Body of pancreas (tissue), 4 donors: Measurements from ENCODE around the gene SLC39A3. TPM values are rescaled to one million over a fixed set of nuclear protein-coding genes. Genes with fewer than 3 reads are reported as not detected.

ENCODE experiments used
- ATAC-seq: fragments of 150-250 bp; one replicate; pipeline ENCODE4 v1.9.1; 2016
- DNase-seq, 4 donors: peaks; one replicate each; pipeline ENCODE4 v3.0.0-alpha.2; 2019
- H3K27ac ChIP-seq, 4 donors: fragments of 200-600 bp; sonication (generic); 1 replicate in 3 of 4; 2 replicates in 1 of 4; pipeline versions ENCODE4 v1.5.1 to v1.6.1; 2016 to 2019; ENCODE audit warnings: mild to moderate bottlenecking in 1 of 4, mixed read lengths in 1 of 4, moderate library complexity in 1 of 4
- H3K27me3 ChIP-seq, 2 donors: fragments of 200-600 bp; sonication (generic); one replicate each; pipeline ENCODE4 v1.6.0; 2016; ENCODE audit warnings: mild to moderate bottlenecking in 1 of 2
- H3K36me3 ChIP-seq, 2 donors: fragments of 200-600 bp; sonication (generic); replicated peaks in 1 of 2; 2 replicates each; pipeline ENCODE4 v1.5.1; 2016; ENCODE audit warnings: low read depth in 2 of 2; ENCODE audit not compliant: insufficient read depth in 1 of 2
- H3K4me1 ChIP-seq: fragments of 200-600 bp; sonication (generic); one replicate; pipeline ENCODE4 v1.6.0; 2016
- H3K4me3 ChIP-seq, 2 donors: fragments of 200-600 bp; sonication (generic); 1 replicate in 1 of 2; 2 replicates in 1 of 2; pipeline ENCODE4 v1.5.1; 2016 to 2019
- H3K9me3 ChIP-seq, 3 donors: fragments of 200-600 bp; sonication (generic); 1 replicate in 2 of 3; 2 replicates in 1 of 3; pipeline ENCODE4 v1.5.1; 2016
- POLR2A ChIP-seq, 3 donors: fragments of 450-650 bp; IDR thresholded peaks; one replicate each; pipeline ENCODE4 v1.6.1; 2016; ENCODE audit warnings: antibody characterized with exemption in 3 of 3, mild to moderate bottlenecking in 2 of 3
- WGBS, 2 donors: methylation state at CpG; one replicate each; pipeline ENCODE4 v1.1.5; 2017; 5-methylcytosine and 5-hydroxymethylcytosine counted together
- intact Hi-C: fragments of 100-400 bp; cut with DNase I; formaldehyde crosslinking; loops from one replicate; pipeline ENCODE4 v1.15.1; 2023
- total RNA-seq, 2 donors: library from RNA; depleted of rRNA; stranded (reverse); fragments of >200 nt; gene quantifications; one replicate each; pipeline ENCODE4 v1.1.0, GENCODE V29; 2016
- TF ChIP-seq, protein P1 (sequence below), 7 experiments: fragments of 450-650 bp in 4 of 7; fragments of 200-600 bp in 3 of 7; sonication (generic) in 3 of 7; IDR thresholded peaks; one replicate each; pipeline ENCODE4 v1.5.1; 2016 to 2019; ENCODE audit warnings: antibody characterized with exemption in 7 of 7

SLC39A3 gene
- total RNA-seq, 2 donors from 2014 or later: 36.1 to 48.8 TPM

GRCh38 chr19:2719232-2719735 lies 20.5 kb downstream of the SLC39A3 start:
- intact Hi-C loops: no loop called here
- no peaks in the 10 kb centered on the region for H3K36me3 ChIP-seq
- H3K27ac ChIP-seq: no peak overlapping the region
- ATAC-seq (no peak), DNase-seq (no peak)
- no peaks in the 10 kb centered on the region for H3K27me3 ChIP-seq
- TF ChIP-seq, protein P1, sequence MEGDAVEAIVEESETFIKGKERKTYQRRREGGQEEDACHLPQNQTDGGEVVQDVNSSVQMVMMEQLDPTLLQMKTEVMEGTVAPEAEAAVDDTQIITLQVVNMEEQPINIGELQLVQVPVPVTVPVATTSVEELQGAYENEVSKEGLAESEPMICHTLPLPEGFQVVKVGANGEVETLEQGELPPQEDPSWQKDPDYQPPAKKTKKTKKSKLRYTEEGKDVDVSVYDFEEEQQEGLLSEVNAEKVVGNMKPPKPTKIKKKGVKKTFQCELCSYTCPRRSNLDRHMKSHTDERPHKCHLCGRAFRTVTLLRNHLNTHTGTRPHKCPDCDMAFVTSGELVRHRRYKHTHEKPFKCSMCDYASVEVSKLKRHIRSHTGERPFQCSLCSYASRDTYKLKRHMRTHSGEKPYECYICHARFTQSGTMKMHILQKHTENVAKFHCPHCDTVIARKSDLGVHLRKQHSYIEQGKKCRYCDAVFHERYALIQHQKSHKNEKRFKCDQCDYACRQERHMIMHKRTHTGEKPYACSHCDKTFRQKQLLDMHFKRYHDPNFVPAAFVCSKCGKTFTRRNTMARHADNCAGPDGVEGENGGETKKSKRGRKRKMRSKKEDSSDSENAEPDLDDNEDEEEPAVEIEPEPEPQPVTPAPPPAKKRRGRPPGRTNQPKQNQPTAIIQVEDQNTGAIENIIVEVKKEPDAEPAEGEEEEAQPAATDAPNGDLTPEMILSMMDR (IDR thresholded peaks at IDR 0.05): no peak
- TF ChIP-seq POLR2A (IDR thresholded peaks at IDR 0.05): no peak
- H3K4me3 ChIP-seq: no peak overlapping the region
- WGBS, 2 donors: 67 to 71% methylated on average over 4 to 5 of the region's 7 CpGs
- H3K4me1 ChIP-seq: peaks cover 16% of the 10 kb centered on the region
- H3K9me3 ChIP-seq: peaks cover 0 to 5% (median 0%) of the 10 kb centered on the region in 3 donors

DNA sequence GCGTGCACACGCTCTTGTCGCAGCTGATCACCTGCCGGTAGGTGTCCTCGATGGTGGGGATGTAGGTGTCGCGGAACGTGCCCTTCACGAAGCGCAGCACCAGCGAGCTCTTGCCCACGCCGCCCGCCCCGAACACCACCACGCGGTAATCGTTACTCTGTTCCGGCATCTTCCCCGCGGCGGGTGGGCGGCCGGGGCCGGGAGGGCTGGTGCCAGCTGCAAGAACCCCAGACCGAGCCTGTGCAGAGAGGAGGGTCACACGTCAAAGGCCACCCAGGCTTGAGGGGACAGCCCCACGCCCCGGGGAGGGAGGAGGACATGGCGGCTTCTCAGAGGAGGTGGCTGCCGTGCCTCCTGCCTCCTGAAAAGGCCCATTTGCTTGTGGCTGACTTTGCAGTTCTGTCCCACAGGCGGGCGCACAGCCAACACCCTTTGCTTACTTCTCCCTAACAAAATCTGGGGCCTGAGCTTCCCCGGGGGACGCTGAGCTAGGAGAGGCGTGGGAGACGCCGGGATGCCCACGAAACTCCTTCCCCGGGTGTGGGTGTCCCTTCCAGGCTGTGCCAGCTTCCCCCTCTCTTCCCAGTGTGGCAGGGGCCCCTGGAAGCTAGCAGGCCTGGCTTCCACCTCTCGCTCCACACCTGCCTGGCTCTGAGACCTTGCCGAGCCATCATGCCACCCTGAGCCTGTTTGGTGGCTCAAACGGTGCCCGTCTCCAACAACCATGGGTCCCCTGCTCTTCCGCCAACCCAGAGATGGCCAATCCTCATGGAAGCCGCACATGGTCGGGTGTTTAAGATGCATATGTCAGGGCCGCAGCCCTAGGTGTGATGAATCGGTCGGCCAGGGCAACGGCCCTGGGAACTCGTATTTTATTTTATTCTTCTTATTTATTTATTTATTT lies 21.9 kb downstream of the SLC39A3 start:
- Histone ChIP-seq H3K4me1 (peaks cover 16% of the 10 kb centered on the region), H3K27ac (no peak overlapping the region), H3K27me3 (no peaks in the 10 kb centered on the region), H3K4me3 (no peak overlapping the region), H3K9me3 (peaks cover 0 to 5% (median 0%) of the 10 kb centered on the region in 3 donors), H3K36me3 (no peaks in the 10 kb centered on the region)
- WGBS, 2 donors: 82 to 83% methylated on average over 39 to 49 of the region's 52 CpGs
- no peak for DNase-seq
- intact Hi-C loops: no loop called here
- ATAC-seq: no peak
- TF ChIP-seq POLR2A (IDR thresholded peaks at IDR 0.05): no peak
- TF ChIP-seq, protein P1 (IDR thresholded peaks at IDR 0.05): no peak

DNA sequence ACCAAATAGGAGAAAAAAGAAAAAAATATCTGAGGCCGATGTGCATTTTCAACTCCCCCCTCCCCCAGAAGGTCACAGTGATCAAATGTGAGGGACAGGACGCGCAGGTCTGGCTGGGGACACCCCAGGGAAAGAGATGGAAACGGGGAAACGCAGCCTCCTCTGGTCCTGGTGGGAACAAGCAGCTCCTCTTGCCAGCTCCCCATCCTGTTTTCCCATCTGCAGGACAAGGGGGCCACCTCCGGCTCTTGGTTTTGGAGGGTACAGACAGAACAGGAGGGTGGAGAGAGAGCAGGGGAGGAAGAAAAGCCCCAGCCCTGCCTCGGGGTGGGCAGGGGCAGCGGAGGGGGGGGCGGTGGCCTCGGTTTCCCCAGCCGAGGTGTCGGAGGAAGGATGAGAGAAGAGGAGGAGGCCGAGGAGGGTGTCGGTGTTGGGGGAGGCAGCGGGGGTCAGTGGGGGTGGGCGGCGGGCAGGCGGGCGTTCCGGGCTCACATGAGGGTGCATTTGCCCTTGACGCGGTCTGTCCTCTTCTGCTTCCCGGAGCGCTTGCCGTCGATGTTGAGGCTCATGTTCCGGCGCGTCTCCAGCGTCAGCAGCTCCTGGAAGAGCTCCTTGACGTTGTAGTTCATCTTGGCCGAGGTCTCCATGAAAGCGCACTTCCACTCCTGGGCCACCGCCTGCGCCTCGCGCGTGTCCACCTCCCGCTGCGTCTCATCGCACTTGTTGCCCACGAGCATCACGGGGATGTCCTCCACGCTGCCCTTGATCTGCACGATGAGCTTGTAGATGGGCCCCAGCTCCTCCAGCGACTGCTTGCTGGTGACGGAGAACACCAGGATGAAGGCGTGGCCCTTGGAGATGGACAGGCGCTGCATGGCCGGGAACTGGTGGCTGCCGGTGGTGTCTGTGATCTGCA lies 22.8 kb downstream of the SLC39A3 start:
- ATAC-seq (no peak), DNase-seq (no peak)
- TF ChIP-seq, protein P1 (IDR thresholded peaks at IDR 0.05): no peak
- no peak for TF ChIP-seq POLR2A (IDR thresholded peaks at IDR 0.05)
- Histone ChIP-seq H3K4me1 (peaks cover 16% of the 10 kb centered on the region), H3K27ac (no peak overlapping the region), H3K4me3 (no peak overlapping the region), H3K36me3 (no peaks in the 10 kb centered on the region), H3K9me3 (peaks cover 0 to 5% (median 0%) of the 10 kb centered on the region in 3 donors), H3K27me3 (no peaks in the 10 kb centered on the region)
- intact Hi-C loops: no loop called here
- 91 to 93% methylated on average over 45 to 50 of the region's 51 CpGs for WGBS, 2 donors

- no peak overlapping the region for H3K27ac ChIP-seq
- H3K36me3 ChIP-seq: no peaks in the 10 kb centered on the region
- ATAC-seq: no peak
- no peak overlapping the region for H3K4me3 ChIP-seq
- TF ChIP-seq, protein P1 (IDR thresholded peaks at IDR 0.05): no peak
- H3K4me1 ChIP-seq: peaks cover 13% of the 10 kb centered on the region
- H3K27me3 ChIP-seq: no peaks in the 10 kb centered on the region
- H3K9me3 ChIP-seq: peaks cover 0 to 5% (median 0%) of the 10 kb centered on the region in 3 donors
- 88 to 92% methylated on average over 2 to 19 of the region's 19 CpGs for WGBS, 2 donors
- DNase-seq: no peak
- intact Hi-C loops: no loop called here
These were observed 23.6 kb downstream of the SLC39A3 start for GRCh38 chr19:2716275-2716650.
